Measurements from ENCODE around the gene NRF1. TPM values are rescaled to one million over a fixed set of nuclear protein-coding genes. Genes with fewer than 3 reads are reported as not detected.
A peak's percentile ranks its signal among the peaks of the same experiment; 100 is the strongest.

The NRF1 gene
- total and polyA plus RNA-seq, 8 donors = 5.5 to 11.2 (median 7.0) TPM

- FAIRE-seq = no peak
- intact Hi-C loops (cut with DNase I) = no loop called here
These were observed 64.0 kb downstream of the NRF1 start for GRCh38 chr7:129675521-129675920.

DNA sequence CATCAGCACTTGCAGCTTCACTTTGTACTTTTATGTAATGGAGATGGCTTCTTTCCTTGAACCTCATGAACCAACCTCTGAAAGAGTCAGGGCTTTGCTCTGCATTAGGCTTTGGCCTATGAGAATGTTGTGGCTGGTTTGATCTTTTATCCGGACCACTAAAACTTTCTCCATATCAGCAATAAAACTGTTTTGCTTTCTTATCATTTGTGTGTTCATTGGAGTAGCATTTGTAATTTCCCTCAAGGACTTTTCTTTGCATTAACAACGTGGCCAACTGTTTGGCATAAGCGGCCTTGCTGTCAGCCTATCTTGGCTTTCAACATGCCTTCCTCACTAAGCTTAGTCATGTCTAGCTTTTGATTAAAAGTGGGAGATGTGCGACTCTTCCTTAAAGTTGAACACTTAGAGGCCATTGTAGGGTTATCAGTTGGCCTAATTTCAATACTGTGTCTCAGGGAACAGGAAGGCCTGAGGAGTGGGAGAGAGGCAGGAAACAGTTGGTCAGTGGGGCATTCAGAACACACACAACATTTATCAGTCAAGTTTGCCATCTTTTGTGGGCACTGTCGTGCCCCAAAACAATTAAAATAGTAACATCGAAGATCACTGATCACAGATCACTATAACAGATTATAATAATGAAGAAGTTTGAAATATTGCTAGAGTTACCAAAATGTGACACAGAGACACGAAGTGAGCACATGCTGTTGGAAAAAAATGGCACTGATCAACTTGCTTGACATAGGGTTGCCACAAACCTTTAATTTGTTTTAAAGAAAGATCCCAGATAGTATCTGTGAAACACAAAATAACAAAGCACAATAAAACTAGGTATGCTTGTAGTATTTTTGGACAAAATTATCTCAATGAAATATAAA is 64.7 kb downstream of the NRF1 start:
- Histone ChIP-seq H3K4me1 (no peaks in the 10 kb centered on the region), H3K27me3 (no peaks in the 10 kb centered on the region), H3K36me3 (peaks cover 0 to 16% (median 0%) of the 10 kb centered on the region in 3 donors), H3K4me3 (no peak overlapping the region), H3K27ac (no peak overlapping the region), H3K9me3 (no peaks in the 10 kb centered on the region)
- DNase-seq = no peak
- ATAC-seq = peak in 2 of 4 donors; percentile 24 to 34
- WGBS, 2 donors = 58 to 60% methylated on average over 7 of the region's 7 CpGs
- FAIRE-seq = no peak
- intact Hi-C loops (cut with DNase I) = no loop called here
- TF ChIP-seq, protein P1, sequence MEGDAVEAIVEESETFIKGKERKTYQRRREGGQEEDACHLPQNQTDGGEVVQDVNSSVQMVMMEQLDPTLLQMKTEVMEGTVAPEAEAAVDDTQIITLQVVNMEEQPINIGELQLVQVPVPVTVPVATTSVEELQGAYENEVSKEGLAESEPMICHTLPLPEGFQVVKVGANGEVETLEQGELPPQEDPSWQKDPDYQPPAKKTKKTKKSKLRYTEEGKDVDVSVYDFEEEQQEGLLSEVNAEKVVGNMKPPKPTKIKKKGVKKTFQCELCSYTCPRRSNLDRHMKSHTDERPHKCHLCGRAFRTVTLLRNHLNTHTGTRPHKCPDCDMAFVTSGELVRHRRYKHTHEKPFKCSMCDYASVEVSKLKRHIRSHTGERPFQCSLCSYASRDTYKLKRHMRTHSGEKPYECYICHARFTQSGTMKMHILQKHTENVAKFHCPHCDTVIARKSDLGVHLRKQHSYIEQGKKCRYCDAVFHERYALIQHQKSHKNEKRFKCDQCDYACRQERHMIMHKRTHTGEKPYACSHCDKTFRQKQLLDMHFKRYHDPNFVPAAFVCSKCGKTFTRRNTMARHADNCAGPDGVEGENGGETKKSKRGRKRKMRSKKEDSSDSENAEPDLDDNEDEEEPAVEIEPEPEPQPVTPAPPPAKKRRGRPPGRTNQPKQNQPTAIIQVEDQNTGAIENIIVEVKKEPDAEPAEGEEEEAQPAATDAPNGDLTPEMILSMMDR (IDR thresholded peaks at IDR 0.05) = no peak

More at GRCh38 chr7:129675521-129675920, 64.0 kb downstream of the NRF1 start:
- DNase-seq (no peak), ATAC-seq (no peak)
- 99 to 100% methylated on average over 2 of the region's 2 CpGs for WGBS, 2 donors
- H3K27ac ChIP-seq = no peak overlapping the region
- no peaks in the 10 kb centered on the region for H3K9me3 ChIP-seq
- H3K4me3 ChIP-seq = no peak overlapping the region
- H3K27me3 ChIP-seq = no peaks in the 10 kb centered on the region
- no peaks in the 10 kb centered on the region for H3K4me1 ChIP-seq
- peaks cover 0 to 14% (median 0%) of the 10 kb centered on the region in 3 donors for H3K36me3 ChIP-seq
- TF ChIP-seq, protein P1 (IDR thresholded peaks at IDR 0.05) = no peak

DNA sequence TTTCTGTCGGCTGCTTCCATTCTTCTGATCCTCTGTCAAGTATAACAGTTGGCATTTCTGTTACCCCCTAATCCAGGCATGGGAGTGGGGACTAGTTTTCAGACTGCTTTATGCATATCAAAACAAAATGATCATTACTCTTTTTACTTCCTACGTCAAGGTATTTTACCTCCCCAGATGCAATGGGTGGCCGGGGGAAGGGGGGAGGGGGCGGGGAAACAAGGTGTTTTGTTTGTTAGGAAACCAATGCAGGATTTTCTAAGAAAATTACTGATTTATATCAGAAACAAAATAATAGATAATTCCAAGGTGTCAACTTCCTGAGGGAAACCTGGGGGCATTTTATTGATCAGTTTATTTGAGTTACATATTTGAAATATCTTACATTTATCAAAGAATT is 66.3 kb downstream of the NRF1 start:
- WGBS, 2 donors = 74 to 79% methylated on average over 4 of the region's 4 CpGs
- intact Hi-C loops (cut with DNase I) = no loop called here
- TF ChIP-seq, protein P1 (IDR thresholded peaks at IDR 0.05) = no peak
- no peak overlapping the region for H3K4me3 ChIP-seq
- H3K27ac ChIP-seq = no peak overlapping the region
- H3K27me3 ChIP-seq = no peaks in the 10 kb centered on the region
- ATAC-seq = no peak
- FAIRE-seq = no peak
- H3K9me3 ChIP-seq = no peaks in the 10 kb centered on the region
- no peak for DNase-seq
- no peaks in the 10 kb centered on the region for H3K4me1 ChIP-seq
- peaks cover 0 to 14% (median 0%) of the 10 kb centered on the region in 3 donors for H3K36me3 ChIP-seq

GRCh38 chr7:129678606-129679005 is 67.1 kb downstream of the NRF1 start:
- TF ChIP-seq, protein P1 (IDR thresholded peaks at IDR 0.05) = no peak
- Histone ChIP-seq H3K4me1 (no peaks in the 10 kb centered on the region), H3K9me3 (no peaks in the 10 kb centered on the region), H3K36me3 (peaks cover 0 to 9% (median 0%) of the 10 kb centered on the region in 3 donors), H3K4me3 (no peak overlapping the region), H3K27me3 (no peaks in the 10 kb centered on the region), H3K27ac (no peak overlapping the region)
- intact Hi-C loops (cut with DNase I) = no loop called here
- no peak for DNase-seq
- FAIRE-seq = no peak
- no peak for ATAC-seq

- FAIRE-seq (no peak), DNase-seq (no peak), ATAC-seq (no peak)
- WGBS, 2 donors = 96 to 100% methylated on average over 1 of the region's 1 CpG
- no peak overlapping the region for H3K27ac ChIP-seq
- no peaks in the 10 kb centered on the region for H3K27me3 ChIP-seq
- H3K9me3 ChIP-seq = no peaks in the 10 kb centered on the region
- no peak overlapping the region for H3K4me3 ChIP-seq
- intact Hi-C loops (cut with DNase I) = no loop called here
- TF ChIP-seq, protein P1 (IDR thresholded peaks at IDR 0.05) = no peak
- peaks cover 0 to 9% (median 0%) of the 10 kb centered on the region in 3 donors for H3K36me3 ChIP-seq
- no peaks in the 10 kb centered on the region for H3K4me1 ChIP-seq
These were observed 68.9 kb downstream of the NRF1 start for GRCh38 chr7:129680400-129680799.
